HL-60/S4 (cell line): ENCODE measurements around the gene WRNIP1.

Experiments
- in situ Hi-C: fragments of 300-500 bp; cut with MboI; formaldehyde crosslinking; loops from 2 replicates; pipeline ENCODE4 v1.14.3; 2022; ENCODE audit warnings: low sequenced_read_pairs

Gene WRNIP1

GRCh38 chr6:2740581-2740980 lies 24.6 kb upstream of the WRNIP1 start:
- in situ Hi-C loops: no loop called here

- in situ Hi-C loops: no loop called here
Observed at GRCh38 chr6:2741756-2742155, 23.4 kb upstream of the WRNIP1 start.

- in situ Hi-C loops: no loop called here
Observed at GRCh38 chr6:2743280-2744208, 21.6 kb upstream of the WRNIP1 start.

GRCh38 chr6:2744209-2744771 lies 20.9 kb upstream of the WRNIP1 start:
- in situ Hi-C loops: no loop called here

- in situ Hi-C loops: no loop called here
Observed at GRCh38 chr6:2744778-2745177, 20.4 kb upstream of the WRNIP1 start.

- in situ Hi-C loops: no loop called here
Observed at GRCh38 chr6:2745246-2745645, 19.9 kb upstream of the WRNIP1 start.

- in situ Hi-C loops: no loop called here
Observed at GRCh38 chr6:2746557-2747061, 18.6 kb upstream of the WRNIP1 start.

GRCh38 chr6:2748183-2748582 lies 17.0 kb upstream of the WRNIP1 start:
- in situ Hi-C loops: no loop called here

GRCh38 chr6:2749969-2750600 lies 15.1 kb upstream of the WRNIP1 start:
- in situ Hi-C loops: no loop called here

GRCh38 chr6:2750832-2751231 lies 14.4 kb upstream of the WRNIP1 start, which contains the start of gene MYLK4:
Gene MYLK4, minus strand, starts transcription at chr6:2750922. Its CDS starts 1,628 bp downstream, at chr6:2749294.
- in situ Hi-C loops: no loop called here

- in situ Hi-C loops: no loop called here
Observed at GRCh38 chr6:2751871-2752270, 13.3 kb upstream of the WRNIP1 start.

GRCh38 chr6:2752477-2753109 lies 12.6 kb upstream of the WRNIP1 start:
- in situ Hi-C loops: no loop called here

- in situ Hi-C loops: no loop called here
Observed at GRCh38 chr6:2753110-2753489, 12.1 kb upstream of the WRNIP1 start.

GRCh38 chr6:2753743-2754142 lies 11.4 kb upstream of the WRNIP1 start:
- in situ Hi-C loops: no loop called here

GRCh38 chr6:2754393-2754792 lies 10.8 kb upstream of the WRNIP1 start:
- in situ Hi-C loops: no loop called here

GRCh38 chr6:2754911-2755310 lies 10.3 kb upstream of the WRNIP1 start:
- in situ Hi-C loops: no loop called here

- in situ Hi-C loops: no loop called here
Observed at GRCh38 chr6:2755456-2755855, 9.7 kb upstream of the WRNIP1 start.

- in situ Hi-C loops: no loop called here
Observed at GRCh38 chr6:2756241-2756640, 9.0 kb upstream of the WRNIP1 start.

GRCh38 chr6:2756687-2757224 lies 8.4 kb upstream of the WRNIP1 start:
- in situ Hi-C loops: no loop called here

- in situ Hi-C loops: no loop called here
Observed at GRCh38 chr6:2758980-2759379, 6.2 kb upstream of the WRNIP1 start.
